Measurements from ENCODE around the gene RIMKLB.
A peak's percentile ranks its signal among the peaks of the same experiment; 100 is the strongest.
"Not testable (repeated sequence)": the region's sequence is repeated elsewhere in the genome, so short reads cannot be mapped to it uniquely, and the experiment has no call there.

The RIMKLB gene

GRCh38 chr12:8779862-8780261 lies 82.1 kb downstream of the RIMKLB start:
- no peak for DNase-seq

- peak; percentile 9 for DNase-seq
These were observed 82.6 kb downstream of the RIMKLB start for GRCh38 chr12:8780389-8780788.

- no peak for DNase-seq
These were observed 83.8 kb downstream of the RIMKLB start for GRCh38 chr12:8781381-8782127.

GRCh38 chr12:8784290-8784888 lies 86.6 kb downstream of the RIMKLB start:
- DNase-seq: no peak

GRCh38 chr12:8785499-8785898 lies 87.7 kb downstream of the RIMKLB start:
- no peak for DNase-seq

GRCh38 chr12:8787206-8787605 lies 89.4 kb downstream of the RIMKLB start:
- DNase-seq: not testable (repeated sequence)

- DNase-seq: not testable (repeated sequence)
These were observed 90.9 kb downstream of the RIMKLB start for GRCh38 chr12:8788706-8789105.

- DNase-seq: not testable (repeated sequence)
These were observed 91.7 kb downstream of the RIMKLB start for GRCh38 chr12:8789341-8790013.

GRCh38 chr12:8793226-8793625 lies 95.4 kb downstream of the RIMKLB start:
- DNase-seq: not testable (repeated sequence)

- DNase-seq: not testable (repeated sequence)
These were observed 96.8 kb downstream of the RIMKLB start for GRCh38 chr12:8794611-8795010.

GRCh38 chr12:8796831-8797626 lies 99.2 kb downstream of the RIMKLB start:
- DNase-seq: no peak

GRCh38 chr12:8801213-8801612 lies 103.4 kb downstream of the RIMKLB start:
- not testable (repeated sequence) for DNase-seq

GRCh38 chr12:8804833-8805232 lies 107.0 kb downstream of the RIMKLB start:
- not testable (repeated sequence) for DNase-seq

GRCh38 chr12:8805487-8805886 lies 107.7 kb downstream of the RIMKLB start:
- DNase-seq: not testable (repeated sequence)

GRCh38 chr12:8807084-8807483 lies 109.3 kb downstream of the RIMKLB start:
- not testable (repeated sequence) for DNase-seq

- not testable (repeated sequence) for DNase-seq
These were observed 112.3 kb downstream of the RIMKLB start for GRCh38 chr12:8810112-8810511.

GRCh38 chr12:8813572-8814357 lies 116.0 kb downstream of the RIMKLB start:
- DNase-seq: no peak

- DNase-seq: no peak
These were observed 118.8 kb downstream of the RIMKLB start for GRCh38 chr12:8816448-8817050.

GRCh38 chr12:8817856-8818255 lies 120.1 kb downstream of the RIMKLB start:
- DNase-seq: no peak

- DNase-seq: no peak
These were observed 120.7 kb downstream of the RIMKLB start for GRCh38 chr12:8818526-8818925.

GRCh38 chr12:8819666-8819980 lies 121.8 kb downstream of the RIMKLB start:
- DNase-seq: no peak

Measured in CD4-positive, alpha-beta T cell treated with Interleukin-17A for 1 hour (primary cell).